Adrenal gland (tissue), 5 donors: ENCODE results near the gene SH3BP1.

Experiments
- POLR2A ChIP-seq, 2 donors: fragments of 450-650 bp; IDR thresholded peaks; one replicate each; pipeline ENCODE4 v1.6.1; 2017; ENCODE audit warnings: antibody characterized with exemption in 2 of 2, mild to moderate bottlenecking in 2 of 2, moderate library complexity in 1 of 2
- TF ChIP-seq, protein P1 (sequence below), 6 experiments: fragments of 450-650 bp in 4 of 6; fragments of 200-600 bp in 2 of 6; sonication (generic) in 1 of 6; IDR thresholded peaks; 1 replicate in 5 of 6; 2 replicates in 1 of 6; pipeline versions ENCODE4 v1.5.1 to v1.8.0; 2016 to 2021; ENCODE audit warnings: antibody characterized with exemption in 6 of 6, mild to moderate bottlenecking in 2 of 6, moderate library complexity in 1 of 6
- donor health status: DM: no; HTN: no; CAD: no.

DNA sequence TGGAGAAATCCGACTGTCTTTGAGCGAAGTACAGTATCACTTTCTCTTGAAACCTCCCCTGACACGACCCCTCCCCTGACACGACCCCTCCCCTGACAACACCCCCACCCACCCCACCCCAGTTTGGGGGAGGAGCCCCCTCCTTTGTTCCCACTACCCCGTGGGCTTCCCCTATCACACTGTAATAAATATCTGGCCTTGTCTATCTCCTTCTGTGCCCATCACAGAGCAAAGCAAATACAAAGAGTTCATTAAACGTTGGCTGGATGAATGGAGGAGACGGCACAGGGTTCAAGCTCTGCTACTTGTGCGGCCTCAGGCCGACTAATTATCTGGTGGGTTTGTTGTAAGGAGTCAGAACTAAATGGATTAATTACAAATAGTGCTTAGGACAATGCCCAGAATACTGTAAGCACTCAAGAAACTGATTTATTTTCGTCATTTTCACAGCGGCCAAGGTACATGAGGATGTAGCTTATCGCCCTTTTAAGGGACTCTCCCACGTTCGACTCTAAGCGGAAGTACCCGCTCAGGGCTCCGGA, 31.5 kb upstream of the SH3BP1 start:
- no peak for TF ChIP-seq POLR2A (IDR thresholded peaks at IDR 0.05)
- TF ChIP-seq, protein P1, sequence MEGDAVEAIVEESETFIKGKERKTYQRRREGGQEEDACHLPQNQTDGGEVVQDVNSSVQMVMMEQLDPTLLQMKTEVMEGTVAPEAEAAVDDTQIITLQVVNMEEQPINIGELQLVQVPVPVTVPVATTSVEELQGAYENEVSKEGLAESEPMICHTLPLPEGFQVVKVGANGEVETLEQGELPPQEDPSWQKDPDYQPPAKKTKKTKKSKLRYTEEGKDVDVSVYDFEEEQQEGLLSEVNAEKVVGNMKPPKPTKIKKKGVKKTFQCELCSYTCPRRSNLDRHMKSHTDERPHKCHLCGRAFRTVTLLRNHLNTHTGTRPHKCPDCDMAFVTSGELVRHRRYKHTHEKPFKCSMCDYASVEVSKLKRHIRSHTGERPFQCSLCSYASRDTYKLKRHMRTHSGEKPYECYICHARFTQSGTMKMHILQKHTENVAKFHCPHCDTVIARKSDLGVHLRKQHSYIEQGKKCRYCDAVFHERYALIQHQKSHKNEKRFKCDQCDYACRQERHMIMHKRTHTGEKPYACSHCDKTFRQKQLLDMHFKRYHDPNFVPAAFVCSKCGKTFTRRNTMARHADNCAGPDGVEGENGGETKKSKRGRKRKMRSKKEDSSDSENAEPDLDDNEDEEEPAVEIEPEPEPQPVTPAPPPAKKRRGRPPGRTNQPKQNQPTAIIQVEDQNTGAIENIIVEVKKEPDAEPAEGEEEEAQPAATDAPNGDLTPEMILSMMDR (IDR thresholded peaks at IDR 0.05), result no peak
